Neural crest cell (in vitro differentiated cells): Measurements from ENCODE around the gene MGAT4C. TPM values are rescaled to one million over a fixed set of nuclear protein-coding genes. Genes with fewer than 3 reads are reported as not detected.

Experiments
- DNase-seq: peaks from one replicate; pipeline ENCODE4 v3.0.0; 2021; ENCODE audit warnings: low read depth, mixed read lengths, low spot score
- H3K27ac Mint-ChIP-seq: one replicate; pipeline ENCODE4 v1.8.0; 2021; ENCODE audit warnings: mild to moderate bottlenecking, mixed read lengths; ENCODE audit not compliant: unreplicated experiment
- H3K27me3 Mint-ChIP-seq: 2 replicates; pipeline ENCODE4 v1.8.0; 2021; ENCODE audit warnings: low read depth, mild to moderate bottlenecking, mixed read lengths
- H3K36me3 Mint-ChIP-seq: 2 replicates; pipeline ENCODE4 v1.8.0; 2021; ENCODE audit warnings: low read depth, mild to moderate bottlenecking, mixed read lengths
- H3K4me1 Mint-ChIP-seq: 2 replicates; pipeline ENCODE4 v1.8.0; 2021; ENCODE audit warnings: mixed read lengths
- H3K4me3 Mint-ChIP-seq: one replicate; pipeline ENCODE4 v1.8.0; 2021; ENCODE audit warnings: mild to moderate bottlenecking, mixed read lengths
- H3K9me3 Mint-ChIP-seq: 2 replicates; pipeline ENCODE4 v1.8.0; 2021; ENCODE audit warnings: mixed read lengths
- total RNA-seq: library from RNA; stranded (reverse); gene quantifications from 2 replicates; pipeline ENCODE4 v1.2.1, GENCODE V29; 2021
- TF ChIP-seq, protein P1 (sequence below): fragments of 200-600 bp; sonication (generic); conservative IDR thresholded peaks from 2 replicates; pipeline ENCODE4 v1.5.0; 2021; ENCODE audit warnings: antibody characterized with exemption, mild to moderate bottlenecking

Gene MGAT4C
- total RNA-seq, 1 donor from 2014 or later = 0.07 TPM

DNA sequence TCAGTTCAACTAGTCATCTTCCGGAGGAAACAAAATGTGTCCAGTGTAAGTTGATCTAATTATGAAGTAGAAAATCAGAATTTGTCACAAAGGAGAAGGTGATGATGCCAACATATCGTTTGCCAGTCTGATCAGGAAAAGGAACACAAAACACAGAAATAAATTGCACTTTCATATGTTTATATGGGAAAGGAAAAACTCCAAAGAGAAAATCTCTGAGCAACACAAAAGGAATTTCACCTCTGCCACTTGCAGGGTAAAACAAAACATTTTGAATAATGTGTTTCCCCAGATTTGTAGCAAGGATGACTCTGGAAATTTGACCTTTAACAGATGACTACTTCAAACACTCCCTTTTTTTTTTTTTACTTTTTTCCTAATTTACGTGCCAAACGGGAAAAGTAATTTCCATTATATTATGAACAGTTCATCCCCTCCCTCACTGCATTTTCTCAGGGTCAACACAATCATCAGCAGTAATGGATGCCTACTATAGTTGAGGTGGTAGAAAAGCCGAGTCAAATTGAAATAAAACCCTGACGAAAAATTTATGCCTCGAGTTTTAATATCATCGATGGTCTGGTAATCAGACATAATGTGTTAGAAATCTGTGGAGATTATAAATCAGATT, 25.6 kb downstream of the MGAT4C start:
- no peak overlapping the region for H3K27ac Mint-ChIP-seq
- no peak overlapping the region for H3K4me3 Mint-ChIP-seq
- peaks cover 3% of the 10 kb centered on the region for H3K36me3 Mint-ChIP-seq
- TF ChIP-seq, protein P1, sequence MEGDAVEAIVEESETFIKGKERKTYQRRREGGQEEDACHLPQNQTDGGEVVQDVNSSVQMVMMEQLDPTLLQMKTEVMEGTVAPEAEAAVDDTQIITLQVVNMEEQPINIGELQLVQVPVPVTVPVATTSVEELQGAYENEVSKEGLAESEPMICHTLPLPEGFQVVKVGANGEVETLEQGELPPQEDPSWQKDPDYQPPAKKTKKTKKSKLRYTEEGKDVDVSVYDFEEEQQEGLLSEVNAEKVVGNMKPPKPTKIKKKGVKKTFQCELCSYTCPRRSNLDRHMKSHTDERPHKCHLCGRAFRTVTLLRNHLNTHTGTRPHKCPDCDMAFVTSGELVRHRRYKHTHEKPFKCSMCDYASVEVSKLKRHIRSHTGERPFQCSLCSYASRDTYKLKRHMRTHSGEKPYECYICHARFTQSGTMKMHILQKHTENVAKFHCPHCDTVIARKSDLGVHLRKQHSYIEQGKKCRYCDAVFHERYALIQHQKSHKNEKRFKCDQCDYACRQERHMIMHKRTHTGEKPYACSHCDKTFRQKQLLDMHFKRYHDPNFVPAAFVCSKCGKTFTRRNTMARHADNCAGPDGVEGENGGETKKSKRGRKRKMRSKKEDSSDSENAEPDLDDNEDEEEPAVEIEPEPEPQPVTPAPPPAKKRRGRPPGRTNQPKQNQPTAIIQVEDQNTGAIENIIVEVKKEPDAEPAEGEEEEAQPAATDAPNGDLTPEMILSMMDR = no peak
- H3K4me1 Mint-ChIP-seq = peaks cover 20% of the 10 kb centered on the region
- no peaks in the 10 kb centered on the region for H3K27me3 Mint-ChIP-seq
- DNase-seq = no peak
- H3K9me3 Mint-ChIP-seq = peaks cover 4% of the 10 kb centered on the region

DNA sequence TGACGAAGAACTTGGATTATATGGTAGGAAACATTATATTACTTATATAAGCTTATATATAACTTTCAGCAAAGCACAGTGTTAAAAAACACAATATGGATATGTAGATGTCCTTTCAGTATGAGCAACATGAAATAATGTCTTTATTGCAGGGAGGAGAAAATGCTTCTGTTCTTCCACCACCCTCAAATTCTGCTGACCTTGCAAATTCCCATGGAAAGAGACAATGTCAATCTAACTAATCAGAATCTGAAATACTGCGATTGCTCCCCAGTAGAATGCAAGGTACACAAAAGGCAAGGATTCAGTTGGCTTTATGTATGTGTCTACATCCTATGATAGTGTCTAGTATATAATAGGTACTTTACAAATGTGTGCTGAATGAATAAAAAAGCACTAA, 26.4 kb downstream of the MGAT4C start:
- Mint-ChIP-seq H3K4me1 (peaks cover 15% of the 10 kb centered on the region), H3K27ac (no peak overlapping the region), H3K36me3 (peaks cover 3% of the 10 kb centered on the region), H3K9me3 (peaks cover 4% of the 10 kb centered on the region), H3K4me3 (no peak overlapping the region), H3K27me3 (no peaks in the 10 kb centered on the region)
- TF ChIP-seq, protein P1 = no peak
- no peak for DNase-seq

DNA sequence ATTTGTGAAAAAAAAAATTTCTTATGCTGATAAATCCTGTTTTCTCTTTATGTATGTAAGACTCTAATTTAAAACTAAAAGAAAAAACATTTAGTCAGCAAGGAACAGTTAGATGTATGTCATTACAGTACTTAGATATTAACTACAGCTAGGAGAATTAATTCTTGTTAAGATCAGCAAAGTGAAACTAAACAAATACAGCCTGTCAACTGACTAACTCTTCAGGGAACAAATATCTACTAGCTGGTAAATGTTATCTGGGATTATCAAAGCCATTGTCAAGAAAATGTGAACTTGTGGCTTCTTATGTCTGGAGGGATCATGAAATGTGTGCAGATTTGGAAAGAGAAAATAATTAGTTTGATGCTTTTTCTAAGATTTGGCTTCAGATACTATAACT, 27.5 kb downstream of the MGAT4C start:
- no peak overlapping the region for H3K27ac Mint-ChIP-seq
- H3K27me3 Mint-ChIP-seq = no peaks in the 10 kb centered on the region
- peaks cover 8% of the 10 kb centered on the region for H3K36me3 Mint-ChIP-seq
- peaks cover 12% of the 10 kb centered on the region for H3K4me1 Mint-ChIP-seq
- DNase-seq = no peak
- TF ChIP-seq, protein P1 = no peak
- no peak overlapping the region for H3K4me3 Mint-ChIP-seq
- H3K9me3 Mint-ChIP-seq = peaks cover 8% of the 10 kb centered on the region

DNA sequence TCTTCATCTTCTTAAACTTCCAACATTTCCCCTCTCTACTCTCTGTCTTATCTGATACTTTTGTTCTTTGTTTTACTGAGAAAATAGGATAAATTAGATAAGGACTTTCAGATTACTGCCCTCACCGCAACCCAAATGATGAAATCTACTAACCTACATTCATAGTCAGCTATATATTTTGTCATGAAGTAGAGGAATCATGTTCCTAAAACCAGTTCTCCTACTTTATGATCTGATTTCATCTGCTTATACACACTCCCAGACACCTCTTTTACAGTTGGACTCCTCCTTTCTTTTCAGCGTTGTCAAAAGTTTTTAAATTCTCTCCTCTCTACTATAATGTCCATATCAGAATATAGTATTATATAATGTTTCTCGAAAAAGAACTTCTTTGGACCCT, 29.7 kb downstream of the MGAT4C start:
- no peak for DNase-seq
- Mint-ChIP-seq H3K9me3 (peaks cover 9% of the 10 kb centered on the region), H3K27ac (no peak overlapping the region), H3K4me3 (no peak overlapping the region), H3K27me3 (no peaks in the 10 kb centered on the region), H3K4me1 (peaks cover 25% of the 10 kb centered on the region), H3K36me3 (peaks cover 8% of the 10 kb centered on the region)
- TF ChIP-seq, protein P1 = no peak

DNA sequence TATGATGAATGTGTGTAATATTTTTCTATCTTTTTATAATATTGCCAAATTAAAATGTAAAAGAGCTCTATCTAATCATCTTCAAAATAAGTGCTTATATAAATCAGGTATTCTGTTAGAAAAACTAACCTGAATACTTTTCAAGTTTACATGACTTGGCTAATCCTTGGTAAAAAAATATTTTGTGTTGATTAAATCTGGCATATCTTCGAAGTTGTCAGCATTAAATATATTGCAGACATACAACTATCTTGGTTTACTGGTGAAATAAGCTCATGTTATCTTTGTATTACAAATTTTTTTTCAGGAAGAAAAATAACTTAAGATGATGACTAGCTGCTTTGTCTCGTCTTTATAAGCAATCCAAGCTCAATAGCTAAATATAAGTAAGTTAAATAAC, 39.6 kb downstream of the MGAT4C start:
- Mint-ChIP-seq H3K9me3 (peaks cover 4% of the 10 kb centered on the region), H3K27me3 (no peaks in the 10 kb centered on the region), H3K4me1 (peaks cover 2% of the 10 kb centered on the region), H3K36me3 (no peaks in the 10 kb centered on the region), H3K27ac (no peak overlapping the region), H3K4me3 (no peak overlapping the region)
- TF ChIP-seq, protein P1 = no peak
- DNase-seq = no peak
